Gastroesophageal sphincter (tissue), 3 donors: ENCODE measurements around the gene ZCCHC4.

ENCODE experiments used
- CTCF ChIP-seq, 4 experiments: fragments of 200-600 bp in 2 of 4; fragments of 450-650 bp in 2 of 4; sonication (generic) in 1 of 4; IDR thresholded peaks; one replicate each; pipeline ENCODE4 v1.5.1; 2017 to 2019; ENCODE audit warnings: antibody characterized with exemption in 4 of 4, mild to moderate bottlenecking in 2 of 4, moderate library complexity in 2 of 4
- POLR2AphosphoS5 ChIP-seq: sonication (generic); formaldehyde crosslinking; IDR thresholded peaks from one replicate; pipeline ENCODE4 v1.6.1; 2017; ENCODE audit warnings: antibody characterized with exemption

GRCh38 chr4:25299476-25300203, 12.9 kb upstream of the ZCCHC4 start:
- TF ChIP-seq CTCF (IDR thresholded peaks at IDR 0.05) (no peak), POLR2AphosphoS5 (no peak)
